ENCODE results near the gene NAA50.

DNA sequence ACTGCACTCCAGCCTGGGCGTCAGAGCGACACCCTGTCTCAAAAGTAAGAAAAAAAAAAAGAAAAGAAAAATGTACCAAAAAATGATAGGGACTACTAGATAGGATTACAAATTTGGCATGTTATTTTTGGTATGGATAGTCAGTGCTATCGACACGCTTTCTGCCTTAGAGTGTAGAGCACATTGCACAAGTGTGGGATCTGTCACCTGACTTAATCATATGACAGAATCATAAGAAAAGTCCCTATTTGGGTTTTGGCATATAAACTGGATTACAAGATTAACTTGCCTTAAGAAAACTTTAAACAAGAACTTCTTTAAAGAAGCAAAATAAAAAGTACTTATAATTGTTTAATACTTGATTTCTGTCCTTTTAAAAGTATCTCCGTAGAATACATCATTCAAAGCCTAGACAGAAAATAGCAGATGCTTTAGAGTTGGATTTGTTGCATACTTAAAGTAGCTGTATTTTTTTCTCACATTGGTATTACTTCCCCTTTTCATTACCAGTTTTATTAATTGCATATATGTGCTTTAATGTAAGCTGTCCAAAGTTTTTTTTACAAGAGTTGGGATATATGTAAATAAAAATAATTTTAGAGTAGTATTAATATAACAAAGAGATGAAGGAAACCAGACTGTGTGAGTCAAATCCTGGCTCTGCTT, 8.6 kb upstream of the NAA50 start:
- TF ChIP-seq, protein P1, sequence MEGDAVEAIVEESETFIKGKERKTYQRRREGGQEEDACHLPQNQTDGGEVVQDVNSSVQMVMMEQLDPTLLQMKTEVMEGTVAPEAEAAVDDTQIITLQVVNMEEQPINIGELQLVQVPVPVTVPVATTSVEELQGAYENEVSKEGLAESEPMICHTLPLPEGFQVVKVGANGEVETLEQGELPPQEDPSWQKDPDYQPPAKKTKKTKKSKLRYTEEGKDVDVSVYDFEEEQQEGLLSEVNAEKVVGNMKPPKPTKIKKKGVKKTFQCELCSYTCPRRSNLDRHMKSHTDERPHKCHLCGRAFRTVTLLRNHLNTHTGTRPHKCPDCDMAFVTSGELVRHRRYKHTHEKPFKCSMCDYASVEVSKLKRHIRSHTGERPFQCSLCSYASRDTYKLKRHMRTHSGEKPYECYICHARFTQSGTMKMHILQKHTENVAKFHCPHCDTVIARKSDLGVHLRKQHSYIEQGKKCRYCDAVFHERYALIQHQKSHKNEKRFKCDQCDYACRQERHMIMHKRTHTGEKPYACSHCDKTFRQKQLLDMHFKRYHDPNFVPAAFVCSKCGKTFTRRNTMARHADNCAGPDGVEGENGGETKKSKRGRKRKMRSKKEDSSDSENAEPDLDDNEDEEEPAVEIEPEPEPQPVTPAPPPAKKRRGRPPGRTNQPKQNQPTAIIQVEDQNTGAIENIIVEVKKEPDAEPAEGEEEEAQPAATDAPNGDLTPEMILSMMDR (IDR thresholded peaks at IDR 0.05; ENCODE audit: low read length) = no peak
- no peak for TF ChIP-seq EZH2phosphoT487 (IDR thresholded peaks at IDR 0.05; ENCODE audit: low read length)

All from MM.1S (cell line).